DMS153 (cell line): ENCODE results near the gene PDZD4.

ENCODE experiments used
- DNase-seq: peaks from one replicate; lab custom pipeline; 2025; lab: John Stamatoyannopoulos, UW

Gene PDZD4

GRCh38 chrX:153867139-153867538 lies 36.8 kb upstream of the PDZD4 start:
- DNase-seq, result no peak

GRCh38 chrX:153866302-153867019 lies 36.1 kb upstream of the PDZD4 start:
- no peak for DNase-seq

- no peak for DNase-seq
Measured at GRCh38 chrX:153865685-153866084, 35.3 kb upstream of the PDZD4 start.

GRCh38 chrX:153865321-153865580 lies 34.9 kb upstream of the PDZD4 start:
- no peak for DNase-seq

GRCh38 chrX:153864561-153865320 lies 34.4 kb upstream of the PDZD4 start:
- no peak for DNase-seq

GRCh38 chrX:153864101-153864500 lies 33.8 kb upstream of the PDZD4 start:
- DNase-seq, result no peak

GRCh38 chrX:153863251-153863991 lies 33.1 kb upstream of the PDZD4 start:
- no peak for DNase-seq

- no peak for DNase-seq
Measured at GRCh38 chrX:153862369-153863250, 32.3 kb upstream of the PDZD4 start.

GRCh38 chrX:153861733-153862310 lies 31.5 kb upstream of the PDZD4 start:
- DNase-seq, result no peak

GRCh38 chrX:153861151-153861550 lies 30.8 kb upstream of the PDZD4 start:
- no peak for DNase-seq

- no peak for DNase-seq
Measured at GRCh38 chrX:153857348-153857903, 27.1 kb upstream of the PDZD4 start.

GRCh38 chrX:153854702-153855101 lies 24.4 kb upstream of the PDZD4 start:
- no peak for DNase-seq

GRCh38 chrX:153853902-153854267 lies 23.5 kb upstream of the PDZD4 start:
- DNase-seq, result no peak

GRCh38 chrX:153853180-153853901 lies 23.0 kb upstream of the PDZD4 start:
- no peak for DNase-seq

GRCh38 chrX:153851981-153852380 lies 21.6 kb upstream of the PDZD4 start:
- no peak for DNase-seq

GRCh38 chrX:153848325-153848724 lies 18.0 kb upstream of the PDZD4 start:
- no peak for DNase-seq

GRCh38 chrX:153845842-153846241 lies 15.5 kb upstream of the PDZD4 start:
- no peak for DNase-seq

GRCh38 chrX:153845195-153845594 lies 14.9 kb upstream of the PDZD4 start:
- no peak for DNase-seq

- no peak for DNase-seq
Measured at GRCh38 chrX:153844509-153845082, 14.3 kb upstream of the PDZD4 start.

- no peak for DNase-seq
Measured at GRCh38 chrX:153836921-153837320, 6.6 kb upstream of the PDZD4 start.
